GM12892 (cell line): ENCODE measurements around the gene JAKMIP3.

Experiments used
- POLR2A ChIP-seq: IDR thresholded peaks from 2 replicates; pipeline ENCODE4 v1.6.1; 2011; ENCODE audit warnings: low read depth, low read length, control low read depth
- POLR2AphosphoS5 ChIP-seq: IDR thresholded peaks from 2 replicates; pipeline ENCODE4 v1.6.1; 2011; ENCODE audit warnings: low read depth, low read length, control low read depth
- TAF1 ChIP-seq: IDR thresholded peaks from 2 replicates; pipeline ENCODE4 v1.6.1; 2011; ENCODE audit warnings: low read depth, mild to moderate bottlenecking, control low read depth, low read length, borderline replicate concordance

- TF ChIP-seq POLR2AphosphoS5 (no peak), POLR2A (no peak), TAF1 (no peak)
These were observed 46.2 kb downstream of the JAKMIP3 start for GRCh38 chr10:132111871-132112341.
